ENCODE measurements around the gene FUT7.

DNA sequence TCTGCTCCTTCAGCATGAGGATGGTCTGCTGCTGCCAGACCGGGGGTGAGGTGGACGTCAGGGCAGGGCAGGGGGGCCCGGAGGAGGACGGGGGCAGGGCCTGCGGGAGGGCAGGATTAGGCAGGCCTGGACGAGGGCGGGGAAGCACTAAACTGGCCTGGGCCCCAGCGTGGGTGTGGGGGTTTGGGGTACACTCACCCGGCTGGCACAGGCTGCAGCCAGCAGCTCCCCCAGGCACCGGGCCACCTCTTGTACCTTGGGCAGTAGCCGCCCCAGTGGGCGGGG lies 32.9 kb upstream of the FUT7 start:
- TF ChIP-seq, protein P1, sequence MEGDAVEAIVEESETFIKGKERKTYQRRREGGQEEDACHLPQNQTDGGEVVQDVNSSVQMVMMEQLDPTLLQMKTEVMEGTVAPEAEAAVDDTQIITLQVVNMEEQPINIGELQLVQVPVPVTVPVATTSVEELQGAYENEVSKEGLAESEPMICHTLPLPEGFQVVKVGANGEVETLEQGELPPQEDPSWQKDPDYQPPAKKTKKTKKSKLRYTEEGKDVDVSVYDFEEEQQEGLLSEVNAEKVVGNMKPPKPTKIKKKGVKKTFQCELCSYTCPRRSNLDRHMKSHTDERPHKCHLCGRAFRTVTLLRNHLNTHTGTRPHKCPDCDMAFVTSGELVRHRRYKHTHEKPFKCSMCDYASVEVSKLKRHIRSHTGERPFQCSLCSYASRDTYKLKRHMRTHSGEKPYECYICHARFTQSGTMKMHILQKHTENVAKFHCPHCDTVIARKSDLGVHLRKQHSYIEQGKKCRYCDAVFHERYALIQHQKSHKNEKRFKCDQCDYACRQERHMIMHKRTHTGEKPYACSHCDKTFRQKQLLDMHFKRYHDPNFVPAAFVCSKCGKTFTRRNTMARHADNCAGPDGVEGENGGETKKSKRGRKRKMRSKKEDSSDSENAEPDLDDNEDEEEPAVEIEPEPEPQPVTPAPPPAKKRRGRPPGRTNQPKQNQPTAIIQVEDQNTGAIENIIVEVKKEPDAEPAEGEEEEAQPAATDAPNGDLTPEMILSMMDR (IDR thresholded peaks at IDR 0.05) = no peak
- TF ChIP-seq POLR2A (IDR thresholded peaks at IDR 0.05) = no peak
